Epithelial cell of esophagus (primary cell): ENCODE measurements around the gene MRTFA.
"Not testable (repeated sequence)": the region's sequence is repeated elsewhere in the genome, so short reads cannot be mapped to it uniquely, and the experiment has no call there.

Source experiments
- DNase-seq: peaks from one replicate; pipeline ENCODE4 v3.0.0; 2010; ENCODE audit warnings: low read depth
- H3K4me3 ChIP-seq: 2 replicates; pipeline ENCODE4 v1.5.1; 2011; ENCODE audit warnings: mild to moderate bottlenecking, low read length, control low read depth
- TF ChIP-seq, protein P1 (sequence below): IDR thresholded peaks from 2 replicates; pipeline ENCODE4 v1.5.1; 2011; ENCODE audit warnings: low read depth, mild to moderate bottlenecking, low read length, control low read depth, inconsistent platforms; ENCODE audit not compliant: insufficient read depth; ENCODE audit errors: missing control alignments

The MRTFA gene

DNA sequence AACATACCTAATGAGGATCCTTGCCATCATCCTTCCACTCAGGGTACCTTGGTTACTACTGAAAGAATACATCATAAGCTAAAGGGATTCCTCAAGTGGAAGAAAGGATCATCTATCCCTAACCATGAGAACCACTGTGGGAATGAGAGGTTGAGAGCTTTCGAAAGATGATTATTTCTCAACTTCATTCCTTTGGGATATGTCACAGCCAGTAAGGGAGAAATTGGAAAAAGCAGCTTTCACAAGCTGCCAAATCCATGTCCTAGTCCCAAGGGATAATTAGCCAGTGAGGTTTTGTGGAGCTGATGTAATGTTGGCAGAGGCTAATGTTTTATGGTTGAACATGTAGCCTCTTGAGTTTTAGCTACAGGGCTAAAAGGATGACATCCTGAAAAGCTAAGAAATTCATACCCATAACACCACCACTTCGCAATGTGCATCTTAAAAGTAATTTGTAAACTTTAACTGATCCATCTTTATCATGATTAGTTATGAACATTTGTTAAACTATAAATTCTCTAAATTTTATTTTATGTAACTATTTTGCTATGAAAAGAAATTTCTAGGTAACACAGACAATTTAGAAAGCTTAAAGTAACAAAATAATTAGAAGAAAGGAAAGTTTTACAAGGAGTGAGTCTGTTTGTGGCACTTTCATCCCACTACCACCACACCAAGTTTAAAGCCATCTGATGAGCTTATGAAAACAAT lies 123.9 kb downstream of the MRTFA start:
- DNase-seq: peak; percentile 97
- no peak overlapping the region for H3K4me3 ChIP-seq
- TF ChIP-seq, protein P1, sequence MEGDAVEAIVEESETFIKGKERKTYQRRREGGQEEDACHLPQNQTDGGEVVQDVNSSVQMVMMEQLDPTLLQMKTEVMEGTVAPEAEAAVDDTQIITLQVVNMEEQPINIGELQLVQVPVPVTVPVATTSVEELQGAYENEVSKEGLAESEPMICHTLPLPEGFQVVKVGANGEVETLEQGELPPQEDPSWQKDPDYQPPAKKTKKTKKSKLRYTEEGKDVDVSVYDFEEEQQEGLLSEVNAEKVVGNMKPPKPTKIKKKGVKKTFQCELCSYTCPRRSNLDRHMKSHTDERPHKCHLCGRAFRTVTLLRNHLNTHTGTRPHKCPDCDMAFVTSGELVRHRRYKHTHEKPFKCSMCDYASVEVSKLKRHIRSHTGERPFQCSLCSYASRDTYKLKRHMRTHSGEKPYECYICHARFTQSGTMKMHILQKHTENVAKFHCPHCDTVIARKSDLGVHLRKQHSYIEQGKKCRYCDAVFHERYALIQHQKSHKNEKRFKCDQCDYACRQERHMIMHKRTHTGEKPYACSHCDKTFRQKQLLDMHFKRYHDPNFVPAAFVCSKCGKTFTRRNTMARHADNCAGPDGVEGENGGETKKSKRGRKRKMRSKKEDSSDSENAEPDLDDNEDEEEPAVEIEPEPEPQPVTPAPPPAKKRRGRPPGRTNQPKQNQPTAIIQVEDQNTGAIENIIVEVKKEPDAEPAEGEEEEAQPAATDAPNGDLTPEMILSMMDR: no peak

DNA sequence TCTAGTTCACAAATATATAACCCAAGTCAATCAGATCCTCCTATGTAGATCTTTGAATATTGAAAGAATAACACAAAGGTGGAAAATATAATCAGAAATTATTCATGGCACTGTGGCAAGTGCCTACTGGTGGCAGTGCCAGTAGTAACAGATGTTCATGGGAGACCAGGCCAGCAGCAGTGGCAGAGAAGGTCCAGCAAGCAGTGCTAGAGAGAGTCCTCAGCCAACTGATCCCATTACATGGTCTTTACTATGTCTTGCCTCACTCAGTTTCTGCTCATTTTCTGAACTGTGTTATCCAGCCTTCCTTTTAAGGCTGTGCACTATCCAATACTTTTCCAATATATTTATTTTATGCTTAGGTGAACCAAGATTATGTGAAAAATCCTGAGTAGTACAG lies 124.9 kb downstream of the MRTFA start:
- TF ChIP-seq, protein P1: no peak
- H3K4me3 ChIP-seq: no peak overlapping the region
- DNase-seq: no peak

DNA sequence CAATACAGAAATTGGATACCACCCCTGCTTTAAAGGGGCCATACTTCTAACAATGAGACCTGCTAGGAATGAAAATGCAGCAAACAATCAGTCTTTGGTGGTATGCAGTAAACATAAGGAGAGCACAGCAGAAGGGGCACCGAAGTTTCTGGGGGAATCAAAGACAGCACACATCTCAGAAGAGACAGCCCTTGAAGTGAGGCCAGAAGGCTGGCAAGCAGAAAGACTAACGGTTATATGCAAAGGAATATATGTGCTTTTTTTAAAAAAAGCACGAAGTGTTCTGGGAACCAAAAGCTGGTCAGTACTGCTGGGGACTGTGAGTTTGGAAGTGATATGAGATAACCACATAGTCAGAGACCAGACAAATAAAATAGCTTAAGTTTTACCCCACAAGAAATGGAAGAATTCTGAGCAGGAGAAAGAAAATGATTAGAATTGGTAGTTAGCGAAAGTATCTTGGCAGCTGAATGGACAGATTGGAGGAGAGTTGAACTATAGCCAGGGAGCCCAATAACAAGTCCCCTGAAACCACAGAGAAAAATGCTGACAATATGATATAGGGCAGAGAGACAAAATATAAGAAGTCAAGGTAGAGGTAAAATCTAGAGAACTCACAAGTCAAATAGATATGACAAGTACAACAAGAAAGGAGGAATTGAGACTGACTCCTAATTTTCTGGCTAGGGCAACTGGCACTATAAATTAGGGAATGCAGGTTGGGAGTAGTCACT lies 125.7 kb downstream of the MRTFA start:
- no peak overlapping the region for H3K4me3 ChIP-seq
- no peak for DNase-seq
- TF ChIP-seq, protein P1: no peak

DNA sequence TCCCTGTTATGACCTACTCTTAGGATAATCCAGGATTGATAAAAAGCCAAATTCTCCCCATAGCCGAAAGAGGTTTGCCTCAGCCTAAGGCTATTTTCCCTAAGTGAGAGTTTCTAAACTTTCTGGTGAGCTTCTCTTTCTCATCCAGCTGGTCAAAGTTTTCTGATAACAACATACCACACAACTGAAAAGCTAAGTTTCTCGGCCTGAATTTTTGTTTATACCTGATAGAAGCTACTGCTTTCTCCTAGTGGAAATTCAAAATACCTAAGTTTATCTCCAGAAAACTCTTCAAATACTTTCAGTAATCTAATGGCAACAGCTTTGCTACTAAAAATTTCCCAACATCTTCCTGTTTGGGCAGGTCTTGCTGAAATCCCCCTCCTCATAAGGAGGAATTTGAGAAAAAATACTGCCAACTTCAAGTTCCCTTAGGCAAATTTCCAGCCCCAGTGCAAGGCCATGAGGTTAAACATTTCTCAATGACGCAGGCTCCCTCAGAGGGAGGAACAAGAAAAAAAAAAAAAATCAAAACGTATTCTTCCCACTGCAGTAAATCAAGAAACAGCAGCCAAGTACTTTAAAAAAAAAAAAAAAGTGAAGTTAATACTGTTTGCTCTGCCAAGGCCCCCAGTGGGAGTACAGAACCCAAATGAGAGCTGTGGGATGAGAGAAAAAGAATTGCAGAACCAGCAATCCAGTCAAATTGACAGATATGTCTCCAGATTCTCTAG lies 127.0 kb downstream of the MRTFA start:
- DNase-seq: peak; percentile 83
- TF ChIP-seq, protein P1: no peak
- H3K4me3 ChIP-seq: no peak overlapping the region

DNA sequence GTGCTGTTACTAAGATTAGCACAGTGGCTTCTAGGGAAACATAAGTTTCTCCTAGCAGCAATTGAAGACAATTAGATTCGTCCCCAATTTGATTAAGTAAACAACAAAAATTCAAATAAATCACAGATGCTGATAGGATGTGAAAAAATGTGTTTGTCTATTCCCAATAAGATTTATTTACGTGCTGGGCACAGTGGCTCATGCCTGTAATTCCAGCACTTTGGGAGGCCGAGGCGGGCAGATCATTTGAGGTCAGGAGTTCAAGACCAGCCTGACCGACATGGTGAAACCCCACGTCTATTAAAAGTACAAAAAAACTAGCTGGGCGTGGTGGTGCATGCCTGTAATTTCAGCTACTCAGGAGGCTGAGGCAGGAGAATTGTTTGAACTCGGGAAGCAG lies 128.5 kb downstream of the MRTFA start:
- not testable (repeated sequence) for DNase-seq

DNA sequence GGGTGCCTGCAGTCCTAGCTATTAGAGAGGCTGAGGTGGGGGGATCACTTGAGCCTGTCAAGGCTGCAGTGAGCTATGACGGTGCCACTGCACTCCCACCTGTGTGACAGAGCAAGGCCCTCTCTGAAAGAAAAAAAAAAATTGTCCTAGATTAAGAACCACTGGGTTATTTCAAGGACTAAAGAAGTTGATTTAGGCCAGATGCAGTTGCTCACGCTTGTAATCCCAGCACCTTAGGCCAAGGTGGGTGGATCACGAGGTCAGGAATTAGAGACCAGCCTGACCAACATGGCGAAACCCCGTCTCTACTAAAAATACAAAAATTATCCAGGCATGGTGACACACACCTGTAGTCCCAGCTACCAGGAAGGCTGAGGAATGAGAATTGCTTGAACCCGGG lies 129.0 kb downstream of the MRTFA start:
- H3K4me3 ChIP-seq: no peak overlapping the region
- DNase-seq: no peak
- TF ChIP-seq, protein P1: no peak

More for the DNA sequence above, 128.5 kb downstream of the MRTFA start:
- H3K4me3 ChIP-seq: not testable (repeated sequence)

DNA sequence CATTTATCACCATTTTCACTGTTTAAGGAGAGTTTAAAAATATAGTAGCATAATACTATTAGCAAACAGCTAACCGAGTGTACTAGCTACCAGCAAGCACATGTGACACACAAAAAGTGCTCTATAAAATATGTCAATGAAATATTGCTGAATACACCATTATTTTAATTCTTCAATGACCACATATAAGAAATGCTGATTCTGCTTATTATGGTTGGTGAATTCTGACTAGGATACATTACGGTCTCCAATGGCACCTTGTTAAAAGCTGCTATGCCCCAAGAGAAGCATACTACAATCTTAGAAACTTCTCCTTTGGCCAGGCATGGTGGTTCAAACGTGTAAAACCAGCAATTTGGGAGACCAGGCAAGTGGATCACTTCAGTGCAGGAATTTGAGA lies 129.8 kb downstream of the MRTFA start:
- H3K4me3 ChIP-seq: no peak overlapping the region
- TF ChIP-seq, protein P1: no peak
- no peak for DNase-seq
